Trophoblast cell (in vitro differentiated cells and primary cell): ENCODE measurements around the gene KIF19.
A peak's percentile ranks its signal among the peaks of the same experiment; 100 is the strongest.

Source experiments
- DNase-seq, 2 donors: peaks; one replicate each; pipeline ENCODE4 v3.0.0-alpha.2; 2016
- H2AFZ ChIP-seq: 2 replicates; pipeline ENCODE4 v1.6.1; 2013; ENCODE audit warnings: low read length, moderate library complexity, mild to moderate bottlenecking; ENCODE audit not compliant: insufficient read depth, poor library complexity
- H2AK5ac ChIP-seq: 2 replicates; pipeline ENCODE4 v1.6.1; 2013; ENCODE audit warnings: mild to moderate bottlenecking, low read length
- H2BK120ac ChIP-seq: 2 replicates; pipeline ENCODE4 v1.6.1; 2013; ENCODE audit warnings: low read length, mild to moderate bottlenecking, moderate library complexity; ENCODE audit not compliant: insufficient read depth, poor library complexity
- H2BK12ac ChIP-seq: 2 replicates; pipeline ENCODE4 v1.6.1; 2013; ENCODE audit warnings: mild to moderate bottlenecking, low read length, moderate library complexity
- H2BK5ac ChIP-seq: 2 replicates; pipeline ENCODE4 v1.6.1; 2013; ENCODE audit warnings: low read length, low read depth, moderate library complexity, mild to moderate bottlenecking; ENCODE audit not compliant: poor library complexity
- H3K14ac ChIP-seq: 2 replicates; pipeline ENCODE4 v1.6.1; 2013; ENCODE audit warnings: mild to moderate bottlenecking, low read length
- H3K18ac ChIP-seq: 2 replicates; pipeline ENCODE4 v1.6.1; 2013; ENCODE audit warnings: mild to moderate bottlenecking, low read length
- H3K23ac ChIP-seq: 2 replicates; pipeline ENCODE4 v1.6.1; 2013; ENCODE audit warnings: low read length
- H3K27ac ChIP-seq: 2 replicates; pipeline ENCODE4 v1.5.1; 2013; ENCODE audit warnings: low read depth, mild to moderate bottlenecking, inconsistent platforms, low read length, moderate library complexity
- H3K27me3 ChIP-seq: 2 replicates; pipeline ENCODE4 v1.6.1; 2013; ENCODE audit warnings: inconsistent platforms, mild to moderate bottlenecking, low read length, moderate library complexity; ENCODE audit not compliant: insufficient read depth
- H3K36me3 ChIP-seq, 2 experiments: 1 replicate in 1 of 2; 2 replicates in 1 of 2; pipeline ENCODE4 v1.6.1; 2013; ENCODE audit warnings: low read length in 2 of 2, mild to moderate bottlenecking in 2 of 2, moderate library complexity in 1 of 2; ENCODE audit not compliant: insufficient read depth in 2 of 2, control insufficient read depth in 1 of 2
- H3K4ac ChIP-seq: 2 replicates; pipeline ENCODE4 v1.6.1; 2013; ENCODE audit warnings: low read depth, mild to moderate bottlenecking, low read length, moderate library complexity
- H3K4me1 ChIP-seq, 2 experiments: 1 replicate in 1 of 2; 2 replicates in 1 of 2; pipeline ENCODE4 v1.6.1; 2013; ENCODE audit warnings: low read length in 2 of 2, mild to moderate bottlenecking in 2 of 2, moderate library complexity in 1 of 2; ENCODE audit not compliant: insufficient read depth in 2 of 2, control insufficient read depth in 1 of 2
- H3K4me2 ChIP-seq: 2 replicates; pipeline ENCODE4 v1.6.1; 2013; ENCODE audit warnings: inconsistent platforms, mild to moderate bottlenecking, low read length, moderate library complexity
- H3K4me3 ChIP-seq: 2 replicates; pipeline ENCODE4 v1.5.1; 2013; ENCODE audit warnings: mild to moderate bottlenecking, low read depth, low read length, inconsistent platforms
- H3K79me1 ChIP-seq: one replicate; pipeline ENCODE4 v1.6.1; 2013; ENCODE audit warnings: low read length
- H3K79me2 ChIP-seq: 2 replicates; pipeline ENCODE4 v1.6.1; 2013; ENCODE audit warnings: low read length, mild to moderate bottlenecking; ENCODE audit not compliant: control insufficient read depth, insufficient read depth, poor library complexity
- H3K9ac ChIP-seq: 2 replicates; pipeline ENCODE4 v1.6.1; 2013; ENCODE audit warnings: mild to moderate bottlenecking, low read length
- H3K9me3 ChIP-seq: 2 replicates; pipeline ENCODE4 v1.6.1; 2013; ENCODE audit warnings: low read depth, mild to moderate bottlenecking, control low read depth, inconsistent platforms, low read length; ENCODE audit not compliant: insufficient read depth
- H4K12ac ChIP-seq: 2 replicates; pipeline ENCODE4 v1.6.1; 2013; ENCODE audit warnings: low read depth, mild to moderate bottlenecking, low read length, moderate library complexity
- H4K8ac ChIP-seq: 2 replicates; pipeline ENCODE4 v1.6.1; 2013; ENCODE audit warnings: low read depth, mild to moderate bottlenecking, low read length, moderate library complexity
- H4K91ac ChIP-seq: one replicate; pipeline ENCODE4 v1.6.1; 2013; ENCODE audit warnings: low read depth, mild to moderate bottlenecking, low read length, moderate library complexity
- WGBS: extraction: QIAGEN DNeasy Blood & Tissue Kit; methylation state at CpG from one replicate; pipeline ENCODE4 v1.1.7; 2013; ENCODE audit warnings: missing lambda C conversion rate; ENCODE audit not compliant: insufficient read length, insufficient coverage; ENCODE audit errors: extremely low coverage; 5-methylcytosine and 5-hydroxymethylcytosine counted together

Gene KIF19

GRCh38 chr17:74368341-74369081 is 42.5 kb downstream of the KIF19 start:
- Histone ChIP-seq H3K79me1 (no peaks in the 10 kb centered on the region), H2AK5ac (no peak overlapping the region), H3K27me3 (no peaks in the 10 kb centered on the region), H2BK120ac (no peak overlapping the region), H3K23ac (no peak overlapping the region), H4K8ac (no peak overlapping the region), H3K18ac (no peak overlapping the region), H3K4ac (no peak overlapping the region), H3K4me2 (no peak overlapping the region), H2BK12ac (no peak overlapping the region), H3K27ac (no peak overlapping the region), H3K14ac (no peak overlapping the region), H3K4me1 (no peaks in the 10 kb centered on the region), H4K12ac (no peak overlapping the region), H3K9me3 (no peaks in the 10 kb centered on the region), H3K79me2 (no peaks in the 10 kb centered on the region), H3K4me3 (no peak overlapping the region), H2BK5ac (no peak overlapping the region), H3K36me3 (no peaks in the 10 kb centered on the region), H3K9ac (no peak overlapping the region), H2AFZ (no peak overlapping the region), H4K91ac (no peak overlapping the region)
- DNase-seq: peak; percentile 57 to 79
- WGBS: no CpG with 5 or more reads among the region's 14 CpGs

- DNase-seq: no peak
- Histone ChIP-seq H3K9me3 (no peaks in the 10 kb centered on the region), H3K9ac (no peak overlapping the region), H4K8ac (no peak overlapping the region), H3K4ac (no peak overlapping the region), H3K4me3 (no peak overlapping the region), H3K4me1 (no peaks in the 10 kb centered on the region), H3K27ac (no peak overlapping the region), H2AFZ (no peak overlapping the region), H3K18ac (no peak overlapping the region), H3K79me2 (no peaks in the 10 kb centered on the region), H3K14ac (no peak overlapping the region), H3K27me3 (no peaks in the 10 kb centered on the region), H3K23ac (no peak overlapping the region), H2BK12ac (no peak overlapping the region), H2BK5ac (no peak overlapping the region), H3K36me3 (no peaks in the 10 kb centered on the region), H2AK5ac (no peak overlapping the region), H4K12ac (no peak overlapping the region), H4K91ac (no peak overlapping the region), H3K4me2 (no peak overlapping the region), H3K79me1 (no peaks in the 10 kb centered on the region), H2BK120ac (no peak overlapping the region)
- WGBS: no CpG with 5 or more reads among the region's 10 CpGs
Measured at GRCh38 chr17:74369221-74369620, 43.2 kb downstream of the KIF19 start.

GRCh38 chr17:74369665-74370490 is 43.9 kb downstream of the KIF19 start:
- no peak overlapping the region for H4K91ac ChIP-seq
- no peak overlapping the region for H2AFZ ChIP-seq
- H2BK120ac ChIP-seq: no peak overlapping the region
- no peak overlapping the region for H2BK12ac ChIP-seq
- no peak overlapping the region for H3K4ac ChIP-seq
- no peaks in the 10 kb centered on the region for H3K4me1 ChIP-seq
- DNase-seq: no peak
- H3K79me1 ChIP-seq: no peaks in the 10 kb centered on the region
- H2BK5ac ChIP-seq: no peak overlapping the region
- H3K18ac ChIP-seq: no peak overlapping the region
- no peak overlapping the region for H4K12ac ChIP-seq
- no peak overlapping the region for H3K4me3 ChIP-seq
- H3K27me3 ChIP-seq: no peaks in the 10 kb centered on the region
- WGBS: no CpG with 5 or more reads among the region's 17 CpGs
- no peak overlapping the region for H3K4me2 ChIP-seq
- H3K27ac ChIP-seq: no peak overlapping the region
- H3K23ac ChIP-seq: no peak overlapping the region
- no peak overlapping the region for H2AK5ac ChIP-seq
- no peak overlapping the region for H3K9ac ChIP-seq
- H3K14ac ChIP-seq: no peak overlapping the region
- H4K8ac ChIP-seq: no peak overlapping the region
- no peaks in the 10 kb centered on the region for H3K36me3 ChIP-seq
- H3K9me3 ChIP-seq: no peaks in the 10 kb centered on the region
- no peaks in the 10 kb centered on the region for H3K79me2 ChIP-seq

GRCh38 chr17:74371653-74372147 is 45.7 kb downstream of the KIF19 start:
- H3K14ac ChIP-seq: no peak overlapping the region
- H2BK12ac ChIP-seq: no peak overlapping the region
- no CpG with 5 or more reads among the region's 26 CpGs for WGBS
- no peak overlapping the region for H3K4ac ChIP-seq
- H4K8ac ChIP-seq: no peak overlapping the region
- H3K4me2 ChIP-seq: no peak overlapping the region
- H3K4me1 ChIP-seq: no peaks in the 10 kb centered on the region
- H3K9me3 ChIP-seq: no peaks in the 10 kb centered on the region
- H3K79me1 ChIP-seq: no peaks in the 10 kb centered on the region
- H2AFZ ChIP-seq: no peak overlapping the region
- H2BK5ac ChIP-seq: no peak overlapping the region
- no peak overlapping the region for H2AK5ac ChIP-seq
- no peaks in the 10 kb centered on the region for H3K36me3 ChIP-seq
- no peaks in the 10 kb centered on the region for H3K27me3 ChIP-seq
- H3K18ac ChIP-seq: no peak overlapping the region
- no peak for DNase-seq
- no peak overlapping the region for H3K23ac ChIP-seq
- H3K4me3 ChIP-seq: no peak overlapping the region
- no peaks in the 10 kb centered on the region for H3K79me2 ChIP-seq
- no peak overlapping the region for H4K12ac ChIP-seq
- no peak overlapping the region for H4K91ac ChIP-seq
- H2BK120ac ChIP-seq: no peak overlapping the region
- no peak overlapping the region for H3K9ac ChIP-seq
- no peak overlapping the region for H3K27ac ChIP-seq
